GM12891 (cell line): Measurements from ENCODE around the gene CYP2S1.

Source experiments
- PAX5 ChIP-seq: IDR thresholded peaks from 2 replicates; pipeline ENCODE4 v1.6.1; 2011; ENCODE audit warnings: low read length, moderate library complexity, mild to moderate bottlenecking; ENCODE audit not compliant: insufficient read depth, severe bottlenecking
- POLR2A ChIP-seq: IDR thresholded peaks from 2 replicates; pipeline ENCODE4 v1.6.1; 2011; ENCODE audit warnings: low read depth, low read length, control low read depth
- TAF1 ChIP-seq: IDR thresholded peaks from 2 replicates; pipeline ENCODE4 v1.6.1; 2011; ENCODE audit warnings: low read depth, low read length, control low read depth

- TF ChIP-seq POLR2A (no peak), TAF1 (no peak), PAX5 (no peak)
These were observed 56.8 kb downstream of the CYP2S1 start for GRCh38 chr19:41249707-41250423.
